Activated gamma-delta T cell (primary cell): ENCODE results near the gene CAVIN3.

Experiments
- DNase-seq: peaks from one replicate; lab custom pipeline; 2025; lab: John Stamatoyannopoulos, UW

CAVIN3 gene

GRCh38 chr11:6269994-6270393, 50.3 kb downstream of the CAVIN3 start:
- no peak for DNase-seq
